Measurements from ENCODE around the gene SLC25A40. TPM values are rescaled to one million over a fixed set of nuclear protein-coding genes. Genes with fewer than 3 reads are reported as not detected.
"Not testable (repeated sequence)": the region's sequence is repeated elsewhere in the genome, so short reads cannot be mapped to it uniquely, and the experiment has no call there.

The SLC25A40 gene, protein sequence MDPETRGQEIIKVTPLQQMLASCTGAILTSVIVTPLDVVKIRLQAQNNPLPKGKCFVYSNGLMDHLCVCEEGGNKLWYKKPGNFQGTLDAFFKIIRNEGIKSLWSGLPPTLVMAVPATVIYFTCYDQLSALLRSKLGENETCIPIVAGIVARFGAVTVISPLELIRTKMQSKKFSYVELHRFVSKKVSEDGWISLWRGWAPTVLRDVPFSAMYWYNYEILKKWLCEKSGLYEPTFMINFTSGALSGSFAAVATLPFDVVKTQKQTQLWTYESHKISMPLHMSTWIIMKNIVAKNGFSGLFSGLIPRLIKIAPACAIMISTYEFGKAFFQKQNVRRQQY
- total RNA-seq = 10 to 100 TPM; 54.1 to 59.5 TPM

DNA sequence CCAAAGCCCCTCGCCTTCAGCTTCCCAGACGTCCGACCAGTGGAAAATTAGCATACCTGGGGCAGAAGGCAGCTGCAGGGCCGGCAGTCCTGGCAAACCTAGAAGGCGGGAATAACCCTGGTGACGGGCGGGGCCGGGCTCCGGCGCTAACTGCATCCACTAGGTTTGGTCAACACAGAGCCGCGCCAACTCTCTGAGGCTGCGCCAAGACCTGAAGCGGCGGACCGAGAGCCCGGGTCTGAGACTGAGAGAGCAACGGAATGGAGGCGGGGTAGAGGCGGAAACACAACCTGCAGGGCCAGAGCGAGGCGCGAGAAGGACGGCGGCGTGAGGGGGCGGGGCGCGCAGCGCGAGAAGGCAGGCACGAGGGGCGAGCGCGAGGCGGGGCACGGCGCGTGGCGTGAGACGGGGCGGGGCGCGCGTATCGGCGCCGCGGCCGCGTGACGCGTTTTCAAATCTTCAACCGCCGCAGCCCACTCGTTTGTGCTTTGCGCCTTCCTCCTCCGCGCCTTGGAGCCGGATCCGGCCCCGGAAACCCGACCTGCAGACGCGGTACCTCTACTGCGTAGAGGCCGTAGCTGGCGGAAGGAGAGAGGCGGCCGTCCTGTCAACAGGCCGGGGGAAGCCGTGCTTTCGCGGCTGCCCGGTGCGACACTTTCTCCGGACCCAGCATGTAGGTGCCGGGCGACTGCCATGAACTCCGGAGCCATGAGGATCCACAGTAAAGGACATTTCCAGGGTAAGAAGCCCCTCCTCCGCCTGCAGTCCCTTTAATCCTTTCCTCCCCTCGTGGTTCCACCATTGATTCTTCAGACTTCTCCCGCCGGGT lies at the start of gene SLC25A40, which contains the start of gene DBF4:
TSS of gene SLC25A40 (minus strand) at position 321 of the 829 bp plus-strand sequence. CDS start 17,633 bp downstream, outside the sequence.
TSS of gene DBF4 (plus strand) at position 454 of the 829 bp plus-strand sequence. CDS start at position 694, 240 bp downstream.
- no peaks in the 10 kb centered on the region for H3K27me3 Mint-ChIP-seq
- ChIA-PET CTCF (interaction anchor here (1.2 to 1.4 kb wide), 2 partner anchors 10 to 39 kb away, joined by 3 to 4 read pairs; no protein-coding TSS in a partner anchor), POLR2A (interaction anchor here (1.0 to 1.4 kb wide), 5 partner anchors 11 to 362 kb away, joined by 3 read pairs; no protein-coding TSS in a partner anchor)
- H3K4me3 Mint-ChIP-seq = peak within 1 kb of the TSS; percentile 91
- peaks cover 57% of the 10 kb centered on the region for H3K36me3 Mint-ChIP-seq (ENCODE audit: low read depth)
- H3K9me3 Mint-ChIP-seq = peaks cover 9% of the 10 kb centered on the region
- H3K4me1 Mint-ChIP-seq = peaks cover 56% of the 10 kb centered on the region
- peak; percentile 97 for DNase-seq
- H3K27ac Mint-ChIP-seq = peak within 1 kb of the TSS; percentile 98

DNA sequence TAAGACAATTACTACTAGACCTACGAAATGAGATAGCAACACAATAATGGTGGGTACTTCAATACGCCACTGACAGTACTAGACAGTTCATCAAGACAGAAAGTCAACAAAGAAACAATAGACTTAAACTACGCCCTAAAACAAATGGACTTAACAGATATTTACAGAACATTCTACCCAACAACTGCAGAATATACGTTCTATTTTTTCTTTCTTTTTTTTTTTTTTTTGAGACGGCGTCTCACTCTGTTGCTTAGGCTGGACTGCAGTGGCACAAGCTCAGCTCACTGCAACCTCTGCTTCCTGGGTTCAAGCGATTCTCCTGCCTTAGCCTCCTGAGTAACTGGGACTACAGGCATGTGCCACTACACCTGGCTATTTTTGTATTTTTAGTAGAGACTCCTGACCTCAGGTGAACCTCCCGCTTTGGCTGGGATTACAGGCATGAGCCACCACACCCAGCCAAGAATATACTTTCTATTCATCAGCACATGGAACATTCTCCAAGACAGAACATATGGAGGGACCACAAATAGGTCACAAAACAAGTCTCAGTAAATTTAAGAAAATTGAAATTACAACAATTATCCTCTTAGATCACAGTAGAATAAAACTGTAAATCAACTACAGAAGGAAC lies 46.7 kb upstream of the SLC25A40 start:
- H3K4me1 Mint-ChIP-seq; H3K4me3 Mint-ChIP-seq; POLR2A ChIA-PET; CTCF ChIA-PET; H3K36me3 Mint-ChIP-seq (ENCODE audit: low read depth); H3K9me3 Mint-ChIP-seq; DNase-seq; H3K27me3 Mint-ChIP-seq; H3K27ac Mint-ChIP-seq: not testable (repeated sequence)

DNA sequence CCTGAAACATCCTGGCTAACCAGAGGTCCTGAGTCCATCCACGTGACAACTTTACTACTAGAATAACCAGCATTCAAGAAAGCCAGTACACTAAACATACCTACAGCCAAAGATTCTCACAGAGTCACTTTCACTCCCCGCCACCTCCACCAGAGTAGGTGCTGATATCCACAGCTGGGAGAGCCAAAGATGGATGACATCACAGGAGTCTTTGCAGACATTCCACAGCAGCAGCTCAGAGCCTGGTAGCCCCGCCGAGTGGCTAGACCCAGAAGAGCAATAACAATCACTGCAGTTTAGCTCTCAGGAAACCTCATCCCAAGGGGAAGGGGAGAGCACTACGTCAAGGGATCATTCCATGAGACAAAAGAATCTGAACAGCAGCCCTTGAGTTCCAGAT lies 44.4 kb upstream of the SLC25A40 start:
- Mint-ChIP-seq H3K27ac (no peak overlapping the region), H3K27me3 (peaks cover 10% of the 10 kb centered on the region), H3K4me1 (no peaks in the 10 kb centered on the region), H3K9me3 (no peaks in the 10 kb centered on the region), H3K36me3 (ENCODE audit: low read depth) (no peaks in the 10 kb centered on the region), H3K4me3 (no peak overlapping the region)
- DNase-seq = no peak
- POLR2A ChIA-PET = no interaction called here
- CTCF ChIA-PET = no interaction called here

DNA sequence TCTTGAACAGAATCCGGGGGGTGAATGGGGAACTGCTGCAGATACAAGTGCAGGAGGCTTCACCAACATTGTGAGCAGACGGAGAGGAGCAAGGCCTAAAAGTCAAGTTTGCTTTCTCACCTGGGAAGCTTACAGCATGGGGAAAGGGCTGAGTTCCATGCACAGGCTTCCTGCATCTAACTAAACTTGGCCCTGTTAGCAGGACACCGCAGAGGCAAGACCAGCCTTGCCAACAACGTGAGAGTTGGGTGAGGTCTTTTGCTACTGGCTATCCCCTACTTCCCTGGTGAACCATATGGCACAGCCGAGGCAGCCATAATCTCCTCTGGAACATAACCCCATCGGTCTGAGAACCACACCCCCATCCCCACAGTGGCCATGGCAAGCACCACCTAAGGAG lies 43.7 kb upstream of the SLC25A40 start:
- H3K27ac Mint-ChIP-seq = no peak overlapping the region
- no peak overlapping the region for H3K4me3 Mint-ChIP-seq
- no peaks in the 10 kb centered on the region for H3K9me3 Mint-ChIP-seq
- H3K27me3 Mint-ChIP-seq = peaks cover 10% of the 10 kb centered on the region
- no peaks in the 10 kb centered on the region for H3K4me1 Mint-ChIP-seq
- H3K36me3 Mint-ChIP-seq (ENCODE audit: low read depth) = no peaks in the 10 kb centered on the region
- DNase-seq = no peak
- ChIA-PET POLR2A (no interaction called here), CTCF (no interaction called here)

DNA sequence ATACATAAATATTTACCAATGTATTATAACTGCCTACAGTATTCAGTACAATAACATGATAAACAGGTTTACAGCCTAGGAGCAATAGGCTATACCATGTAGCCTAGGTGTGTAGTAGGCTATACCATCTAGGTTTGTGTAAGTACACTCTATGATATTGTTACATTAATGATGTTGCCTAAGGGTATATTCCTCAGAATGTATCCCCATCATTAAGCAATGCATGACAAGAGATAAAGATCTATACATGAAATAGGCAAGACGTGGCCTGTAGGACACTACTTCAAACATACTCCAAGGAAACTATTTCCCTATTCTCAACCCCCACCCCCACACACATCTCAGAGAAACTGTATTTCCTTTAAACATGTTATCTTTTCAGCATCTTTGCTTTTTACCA lies 42.6 kb upstream of the SLC25A40 start:
- no peak overlapping the region for H3K27ac Mint-ChIP-seq
- no peaks in the 10 kb centered on the region for H3K4me1 Mint-ChIP-seq
- no peak for DNase-seq
- H3K36me3 Mint-ChIP-seq (ENCODE audit: low read depth) = no peaks in the 10 kb centered on the region
- ChIA-PET POLR2A (no interaction called here), CTCF (no interaction called here)
- H3K27me3 Mint-ChIP-seq = peaks cover 10% of the 10 kb centered on the region
- H3K4me3 Mint-ChIP-seq = no peak overlapping the region
- no peaks in the 10 kb centered on the region for H3K9me3 Mint-ChIP-seq

DNA sequence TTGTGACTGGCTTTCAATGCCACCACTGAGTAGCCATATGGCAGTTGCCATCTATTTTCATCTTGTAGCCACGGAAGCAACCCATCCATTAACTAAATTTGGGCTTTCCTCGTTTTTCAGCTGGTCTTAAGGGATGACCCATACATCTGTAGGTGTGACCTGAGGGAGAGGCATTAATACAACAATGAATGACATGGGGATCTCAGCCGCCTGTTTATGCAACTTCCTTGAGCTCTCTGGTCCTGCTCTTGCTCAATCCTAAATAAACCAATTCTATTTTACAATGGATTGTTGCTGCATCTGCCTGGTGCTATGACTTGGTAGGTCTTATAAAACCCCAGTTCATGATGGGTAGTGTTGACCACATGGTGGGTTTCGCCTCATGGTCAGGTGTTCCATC lies 36.0 kb upstream of the SLC25A40 start:
- ChIA-PET CTCF (no interaction called here), POLR2A (no interaction called here)
- Mint-ChIP-seq H3K9me3 (no peaks in the 10 kb centered on the region), H3K27me3 (peaks cover 5% of the 10 kb centered on the region), H3K36me3 (ENCODE audit: low read depth) (peaks cover 8% of the 10 kb centered on the region), H3K27ac (no peak overlapping the region), H3K4me1 (peaks cover 3% of the 10 kb centered on the region), H3K4me3 (no peak overlapping the region)
- no peak for DNase-seq

DNA sequence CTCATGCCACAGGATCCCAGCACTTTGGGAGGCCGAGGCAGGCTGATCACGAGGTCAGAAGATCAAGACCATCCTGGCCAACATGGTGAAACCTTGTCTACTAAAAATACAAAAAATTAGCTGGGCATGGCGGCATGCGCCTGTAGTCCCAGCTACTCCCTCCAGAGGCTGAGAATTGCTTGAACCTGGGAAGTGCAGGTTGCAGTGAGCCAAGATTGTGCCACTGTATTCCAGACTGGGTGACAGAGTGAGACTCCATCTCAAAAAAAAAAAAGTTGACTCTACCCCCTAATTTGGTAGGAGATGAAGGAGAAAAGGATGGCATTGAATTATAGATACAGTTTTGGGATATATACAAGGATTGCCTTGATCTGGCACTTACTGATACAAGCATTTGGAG lies 32.7 kb upstream of the SLC25A40 start:
- POLR2A ChIA-PET, CTCF ChIA-PET, H3K27me3 Mint-ChIP-seq, DNase-seq, H3K4me3 Mint-ChIP-seq, H3K27ac Mint-ChIP-seq, H3K9me3 Mint-ChIP-seq, H3K4me1 Mint-ChIP-seq: not testable (repeated sequence)
- H3K36me3 Mint-ChIP-seq (ENCODE audit: low read depth) = peaks cover 21% of the 10 kb centered on the region

DNA sequence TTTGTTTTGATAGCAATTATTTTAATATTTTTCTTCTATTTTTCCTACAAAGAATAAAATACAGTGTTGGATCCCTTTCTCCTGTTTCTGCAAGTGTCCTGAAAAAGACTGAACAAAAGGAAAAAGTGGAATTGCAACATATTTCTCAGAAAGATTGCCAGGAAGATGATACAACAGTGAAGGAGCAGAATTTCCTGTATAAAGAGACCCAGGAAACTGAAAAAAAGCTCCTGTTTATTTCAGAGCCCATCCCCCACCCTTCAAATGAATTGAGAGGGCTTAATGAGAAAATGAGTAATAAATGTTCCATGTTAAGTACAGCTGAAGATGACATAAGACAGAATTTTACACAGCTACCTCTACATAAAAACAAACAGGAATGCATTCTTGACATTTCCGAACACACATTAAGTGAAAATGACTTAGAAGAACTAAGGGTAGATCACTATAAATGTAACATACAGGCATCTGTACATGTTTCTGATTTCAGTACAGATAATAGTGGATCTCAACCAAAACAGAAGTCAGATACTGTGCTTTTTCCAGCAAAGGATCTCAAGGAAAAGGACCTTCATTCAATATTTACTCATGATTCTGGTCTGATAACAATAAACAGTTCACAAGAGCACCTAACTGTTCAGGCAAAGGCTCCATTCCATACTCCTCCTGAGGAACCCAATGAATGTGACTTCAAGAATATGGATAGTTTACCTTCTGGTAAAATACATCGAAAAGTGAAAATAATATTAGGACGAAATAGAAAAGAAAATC lies 31.2 kb upstream of the SLC25A40 start:
- H3K9me3 Mint-ChIP-seq, H3K4me1 Mint-ChIP-seq, H3K27me3 Mint-ChIP-seq, POLR2A ChIA-PET, H3K4me3 Mint-ChIP-seq, CTCF ChIA-PET, DNase-seq, H3K27ac Mint-ChIP-seq: not testable (repeated sequence)
- H3K36me3 Mint-ChIP-seq (ENCODE audit: low read depth) = peaks cover 30% of the 10 kb centered on the region

DNA sequence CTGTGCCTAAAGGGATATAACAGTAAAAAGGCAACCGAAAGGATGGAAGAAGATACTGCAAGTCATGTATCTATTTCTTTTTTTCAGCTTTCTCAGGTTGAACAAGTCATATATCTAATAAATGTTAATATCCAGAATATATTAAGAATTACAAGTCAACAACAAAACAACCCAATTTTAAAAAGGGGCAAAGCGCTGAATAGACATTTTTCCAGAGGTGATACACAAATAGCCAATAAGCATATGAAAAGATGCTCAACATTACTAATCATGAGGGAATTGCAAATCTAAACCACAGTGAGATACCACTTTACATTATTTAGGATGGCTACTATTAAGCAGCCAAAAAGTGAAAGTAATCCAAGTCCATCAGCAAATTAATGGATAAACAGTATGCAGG lies 23.1 kb upstream of the SLC25A40 start:
- H3K36me3 Mint-ChIP-seq (ENCODE audit: low read depth) = peaks cover 77% of the 10 kb centered on the region
- DNase-seq = no peak
- H3K9me3 Mint-ChIP-seq = no peaks in the 10 kb centered on the region
- no peak overlapping the region for H3K27ac Mint-ChIP-seq
- POLR2A ChIA-PET = interaction anchor here (0.6 kb wide), 1 partner anchor 231 kb away, joined by 4 read pairs; no protein-coding TSS in a partner anchor
- no peak overlapping the region for H3K4me3 Mint-ChIP-seq
- no peaks in the 10 kb centered on the region for H3K27me3 Mint-ChIP-seq
- CTCF ChIA-PET = no interaction called here
- H3K4me1 Mint-ChIP-seq = peaks cover 21% of the 10 kb centered on the region

DNA sequence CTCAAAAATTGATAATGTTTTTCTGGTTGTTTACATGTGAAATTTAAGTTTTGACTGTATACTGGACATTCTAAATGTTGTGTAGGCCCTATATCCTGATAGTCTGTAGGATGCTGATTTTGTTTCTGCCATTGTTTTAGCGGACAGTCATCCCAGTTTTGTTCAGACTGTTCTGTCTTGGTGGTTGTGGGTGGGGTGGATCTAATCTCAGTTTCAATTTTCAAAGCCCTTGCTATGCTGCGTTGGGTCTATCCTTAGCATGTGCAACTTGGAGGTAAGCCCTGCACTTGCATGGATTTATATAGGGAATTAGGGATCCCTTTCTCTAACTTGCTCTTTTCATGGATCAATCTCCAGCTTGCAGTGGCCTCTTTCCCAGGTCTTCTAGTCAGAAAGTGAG lies 19.2 kb upstream of the SLC25A40 start:
- no peak overlapping the region for H3K4me3 Mint-ChIP-seq
- no peak overlapping the region for H3K27ac Mint-ChIP-seq
- peaks cover 72% of the 10 kb centered on the region for H3K36me3 Mint-ChIP-seq (ENCODE audit: low read depth)
- ChIA-PET POLR2A (interaction anchor here (0.8 kb wide), 1 partner anchor 14 kb away, joined by 3 read pairs; no protein-coding TSS in a partner anchor), CTCF (no interaction called here)
- no peak for DNase-seq
- H3K27me3 Mint-ChIP-seq = no peaks in the 10 kb centered on the region
- peaks cover 17% of the 10 kb centered on the region for H3K4me1 Mint-ChIP-seq
- no peaks in the 10 kb centered on the region for H3K9me3 Mint-ChIP-seq

DNA sequence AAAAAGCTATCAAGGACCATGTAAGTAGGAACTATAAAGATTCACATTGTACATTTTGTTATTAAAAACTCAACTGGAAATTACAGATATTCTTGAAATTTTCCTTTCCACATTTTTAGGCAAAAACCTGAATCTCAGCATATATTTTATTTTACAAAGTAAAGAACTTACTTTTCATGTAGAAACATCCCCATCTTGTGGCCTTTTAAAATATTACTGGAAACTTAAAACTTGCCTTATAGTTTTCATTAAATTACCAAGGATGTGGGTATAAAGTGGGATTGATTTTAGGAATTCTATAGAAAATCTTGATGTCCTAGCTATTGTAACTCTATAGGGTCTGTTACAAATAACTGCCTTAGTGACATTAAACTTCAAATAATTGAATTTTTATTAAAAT lies 10.7 kb upstream of the SLC25A40 start:
- Mint-ChIP-seq H3K9me3 (no peaks in the 10 kb centered on the region), H3K27me3 (no peaks in the 10 kb centered on the region), H3K27ac (no peak overlapping the region), H3K4me1 (peaks cover 18% of the 10 kb centered on the region), H3K36me3 (ENCODE audit: low read depth) (peaks cover 56% of the 10 kb centered on the region), H3K4me3 (no peak overlapping the region)
- no peak for DNase-seq
- POLR2A ChIA-PET = interaction anchor here (0.9 to 1.1 kb wide), 2 partner anchors 9 to 10 kb away, joined by 3 read pairs; partner anchors contain the start of gene DBF4
- CTCF ChIA-PET = interaction anchor here (0.6 to 2.3 kb wide), 13 partner anchors 9 to 1431 kb away, joined by 3 to 13 read pairs (median 3); partner anchors contain the start of genes ADAM22, DBF4 and SLC25A40

DNA sequence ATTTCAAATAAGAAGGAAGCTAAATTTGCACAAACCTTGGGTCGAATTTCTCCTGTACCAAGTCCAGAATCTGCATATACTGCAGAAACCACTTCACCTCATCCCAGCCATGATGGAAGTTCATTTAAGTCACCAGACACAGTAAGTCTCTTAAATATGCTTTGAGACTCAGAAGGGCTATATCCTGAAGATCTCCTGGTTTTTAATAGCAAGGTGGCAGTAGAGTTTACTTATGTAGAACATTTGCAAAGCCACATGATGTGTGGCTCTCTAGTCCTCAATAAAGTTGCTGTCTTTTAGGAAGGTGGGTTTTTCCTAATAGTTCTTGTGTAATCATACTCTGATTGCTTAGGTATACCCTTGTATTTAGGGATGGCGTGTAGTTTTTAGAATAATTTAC lies 8.9 kb upstream of the SLC25A40 start:
- H3K27ac Mint-ChIP-seq = peak overlapping the region; percentile 0
- H3K9me3 Mint-ChIP-seq = no peaks in the 10 kb centered on the region
- DNase-seq = no peak
- CTCF ChIA-PET = no interaction called here
- peaks cover 60% of the 10 kb centered on the region for H3K36me3 Mint-ChIP-seq (ENCODE audit: low read depth)
- no peaks in the 10 kb centered on the region for H3K27me3 Mint-ChIP-seq
- peaks cover 30% of the 10 kb centered on the region for H3K4me1 Mint-ChIP-seq
- POLR2A ChIA-PET = no interaction called here
- H3K4me3 Mint-ChIP-seq = no peak overlapping the region
